Measurements from ENCODE around the gene FBXW2.
"Not testable (repeated sequence)": the region's sequence is repeated elsewhere in the genome, so short reads cannot be mapped to it uniquely, and the experiment has no call there.

Gene FBXW2, protein sequence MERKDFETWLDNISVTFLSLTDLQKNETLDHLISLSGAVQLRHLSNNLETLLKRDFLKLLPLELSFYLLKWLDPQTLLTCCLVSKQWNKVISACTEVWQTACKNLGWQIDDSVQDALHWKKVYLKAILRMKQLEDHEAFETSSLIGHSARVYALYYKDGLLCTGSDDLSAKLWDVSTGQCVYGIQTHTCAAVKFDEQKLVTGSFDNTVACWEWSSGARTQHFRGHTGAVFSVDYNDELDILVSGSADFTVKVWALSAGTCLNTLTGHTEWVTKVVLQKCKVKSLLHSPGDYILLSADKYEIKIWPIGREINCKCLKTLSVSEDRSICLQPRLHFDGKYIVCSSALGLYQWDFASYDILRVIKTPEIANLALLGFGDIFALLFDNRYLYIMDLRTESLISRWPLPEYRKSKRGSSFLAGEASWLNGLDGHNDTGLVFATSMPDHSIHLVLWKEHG

DNA sequence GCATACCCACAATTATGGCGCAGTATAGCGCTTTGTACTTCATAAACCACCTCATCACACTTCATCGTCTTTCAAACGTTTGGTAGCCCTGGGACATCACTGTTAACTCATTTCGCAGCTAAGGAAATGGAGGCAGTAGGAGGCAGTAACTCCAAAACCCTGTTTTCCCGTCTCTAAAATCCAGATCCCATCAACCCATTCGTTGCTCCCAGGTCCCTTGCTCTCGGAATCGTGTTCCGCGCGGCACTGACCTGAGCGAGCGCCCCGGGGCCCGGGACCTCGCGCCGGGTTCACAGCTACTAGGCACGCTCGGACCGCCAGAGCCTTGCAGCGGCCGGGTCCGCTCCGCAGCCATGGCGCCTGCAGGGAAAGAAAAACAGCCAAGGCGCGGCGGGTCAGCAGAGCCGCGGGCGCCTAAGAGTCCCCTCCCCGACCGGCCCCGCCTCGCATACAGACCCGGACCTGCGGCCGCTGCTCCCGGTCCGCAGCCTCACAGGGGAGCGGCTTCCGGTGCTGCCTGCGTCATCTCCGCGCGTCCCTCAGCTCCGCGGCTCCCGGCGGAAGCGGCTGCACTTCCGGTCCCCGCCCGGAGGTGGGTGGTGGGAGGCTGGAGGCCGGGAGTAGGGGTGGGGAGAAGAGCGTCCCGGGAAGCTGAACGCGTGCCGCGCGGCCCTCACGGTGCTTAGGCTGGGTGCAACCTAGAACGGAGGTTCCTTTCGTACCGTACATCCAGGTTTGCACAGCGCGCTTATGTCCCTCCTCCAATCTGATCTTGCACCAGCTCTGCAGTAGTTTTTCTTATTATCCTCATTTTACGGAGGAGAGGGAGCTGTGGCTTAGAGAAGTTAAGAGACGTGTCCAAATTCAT, at the start of gene FBXW2:
Gene FBXW2, minus strand, starts transcription at position 519 of the 868 bp plus-strand sequence. CDS start 5,158 bp downstream, outside the sequence.
- peak; percentile 68 to 87 for DNase-seq (ENCODE audit: low read depth in 2 of 2)

DNA sequence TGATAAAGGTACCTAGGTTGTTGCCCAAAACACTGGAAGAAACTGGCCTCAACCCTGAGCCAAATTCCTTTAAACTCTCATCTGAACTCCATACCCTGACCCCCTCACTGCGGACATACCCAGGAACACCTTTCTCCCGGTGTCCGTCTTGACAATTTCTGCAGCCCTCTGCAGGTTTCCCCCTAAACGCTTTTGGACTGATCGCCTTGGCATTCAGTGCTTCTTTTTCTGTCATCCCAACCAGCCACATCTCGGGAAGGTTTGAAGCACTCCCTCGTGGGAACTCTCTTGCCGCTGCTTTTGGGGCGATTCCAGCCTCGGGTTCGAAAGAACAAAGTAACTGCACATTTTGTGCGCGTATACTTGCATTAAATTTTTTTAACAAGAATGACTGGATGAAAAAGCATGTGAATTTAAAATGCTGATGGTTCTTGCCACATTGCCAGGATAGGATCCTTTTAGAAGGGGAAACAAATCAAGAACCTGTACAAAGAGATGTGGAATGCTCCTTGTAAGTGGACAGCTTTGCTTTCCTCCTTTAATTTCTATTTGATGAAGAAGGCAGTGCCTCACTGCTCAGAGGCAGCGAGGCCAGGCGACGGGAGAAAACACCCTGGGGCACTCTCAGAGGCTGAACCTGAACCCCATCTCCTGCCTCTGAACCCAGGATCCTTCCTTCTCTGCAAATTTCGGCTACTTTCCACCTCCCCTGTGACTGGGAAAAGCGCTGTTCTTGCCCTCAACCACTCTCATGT, 48.9 kb upstream of the FBXW2 start:
- DNase-seq (ENCODE audit: low read depth in 2 of 2): no peak

DNA sequence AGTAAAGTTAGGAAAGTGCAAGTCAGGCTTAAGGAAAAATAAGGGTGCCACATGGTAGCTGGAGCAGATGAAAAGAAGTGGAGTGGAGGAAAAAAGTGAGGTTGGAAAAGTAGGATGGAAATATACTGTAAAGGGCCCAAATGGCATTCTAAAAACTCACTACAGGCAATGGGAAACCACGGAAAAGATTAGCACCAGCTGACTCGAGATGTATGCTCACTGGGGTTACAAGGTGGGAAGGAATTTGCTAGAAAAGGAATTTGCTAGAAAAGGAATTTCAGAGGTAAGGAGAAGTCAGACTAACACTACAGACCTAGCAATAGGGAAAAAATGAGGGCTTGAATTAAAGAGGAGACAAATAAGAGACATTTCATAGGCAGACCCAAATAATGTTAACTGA, 45.9 kb upstream of the FBXW2 start:
- no peak for DNase-seq (ENCODE audit: low read depth in 2 of 2)

DNA sequence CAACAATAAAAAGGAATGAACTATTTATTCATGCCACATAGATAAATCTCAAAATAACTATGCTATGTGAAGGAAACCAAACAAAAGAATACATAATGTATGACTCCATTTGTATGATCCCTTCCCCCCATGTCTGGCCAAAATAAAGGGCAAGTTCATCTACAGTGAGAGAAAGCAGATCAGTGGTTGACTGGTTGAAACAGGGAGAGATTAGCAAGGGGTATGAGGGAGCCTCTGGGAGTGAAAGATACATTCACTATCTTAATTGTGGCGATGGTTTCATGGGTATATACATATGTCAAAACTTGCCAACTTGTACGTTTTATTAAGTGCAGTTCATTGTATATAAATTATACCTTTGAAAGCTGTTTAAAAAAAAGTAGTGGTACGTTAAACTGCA, 44.7 kb upstream of the FBXW2 start:
- DNase-seq (ENCODE audit: low read depth in 2 of 2): no peak

DNA sequence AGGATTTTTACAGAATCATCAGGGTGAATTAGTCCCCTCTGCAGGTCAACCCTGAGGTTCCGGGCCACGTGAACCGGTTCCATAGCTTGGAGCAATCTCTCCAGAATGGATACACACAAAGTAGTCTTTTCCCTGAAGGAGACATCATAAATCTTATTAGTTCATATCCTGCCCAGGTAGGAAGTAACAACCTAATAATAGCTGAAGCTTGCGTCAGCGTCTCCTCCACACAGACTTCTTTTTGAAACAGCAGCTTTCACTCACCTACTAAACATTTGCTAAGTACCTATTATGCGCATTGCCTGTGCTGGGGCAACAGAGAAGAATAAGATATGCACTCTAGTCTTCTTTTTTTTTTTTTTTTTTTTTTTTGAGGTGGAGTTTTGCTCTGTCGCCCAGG, 40.1 kb upstream of the FBXW2 start:
- DNase-seq (ENCODE audit: low read depth in 2 of 2): no peak

DNA sequence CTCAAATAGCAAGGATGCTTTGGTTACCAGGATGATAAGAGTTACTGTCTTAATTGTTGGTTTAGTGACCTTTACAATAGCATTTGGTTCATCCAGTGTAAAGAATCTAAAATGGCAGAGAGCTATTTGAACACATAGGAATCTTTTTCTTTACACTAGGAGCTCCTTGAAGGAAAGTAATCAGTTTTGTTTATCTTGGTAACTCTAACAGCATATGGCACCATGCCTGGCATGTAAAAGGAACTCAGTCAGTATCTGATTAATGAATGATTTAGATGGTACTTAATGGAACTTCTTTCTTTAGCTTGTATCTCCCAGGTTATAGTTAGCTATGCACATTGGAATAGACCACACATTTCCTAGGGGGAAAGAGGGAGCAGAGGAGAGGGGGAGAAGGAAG, 39.6 kb upstream of the FBXW2 start:
- DNase-seq (ENCODE audit: low read depth in 2 of 2): no peak

DNA sequence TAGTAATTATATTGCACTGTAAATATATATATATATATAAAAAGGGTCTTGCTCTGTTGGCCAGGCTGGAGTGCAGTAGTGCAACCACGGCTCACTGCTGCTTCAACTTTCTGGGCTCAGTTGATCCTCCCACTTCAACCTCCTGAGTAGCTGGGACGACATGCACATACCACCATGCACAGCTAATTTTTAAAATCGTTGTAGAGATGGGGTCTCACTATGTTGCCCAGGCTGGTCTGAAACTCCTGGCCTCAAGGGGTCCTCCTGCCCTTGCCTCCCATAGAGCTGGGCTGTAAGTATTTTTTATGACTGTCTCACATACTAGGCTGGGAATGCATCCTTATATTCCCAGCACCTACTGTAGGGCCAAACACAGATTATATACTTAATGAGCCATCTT, 37.6 kb upstream of the FBXW2 start:
- DNase-seq (ENCODE audit: low read depth in 2 of 2): no peak

DNA sequence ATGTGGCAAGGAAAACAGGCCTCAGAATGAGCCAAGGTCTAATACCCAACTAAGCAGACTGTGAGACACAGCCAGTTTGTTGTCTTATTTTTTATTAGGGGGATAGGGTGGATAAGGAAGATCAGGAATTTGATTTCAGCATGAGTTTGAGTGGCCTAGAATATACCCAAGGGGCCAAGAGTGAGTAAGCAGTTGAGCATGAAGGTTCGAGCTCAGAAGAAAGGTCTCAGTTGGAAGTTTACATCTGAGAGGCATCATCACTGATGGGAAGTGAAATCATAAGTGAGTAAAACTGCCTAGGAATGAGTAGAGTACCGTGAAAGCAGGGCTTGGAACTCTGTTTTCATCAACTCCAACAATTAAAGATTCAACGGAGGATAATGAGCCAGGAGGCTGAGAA, 36.9 kb upstream of the FBXW2 start:
- DNase-seq (ENCODE audit: low read depth in 2 of 2): no peak

DNA sequence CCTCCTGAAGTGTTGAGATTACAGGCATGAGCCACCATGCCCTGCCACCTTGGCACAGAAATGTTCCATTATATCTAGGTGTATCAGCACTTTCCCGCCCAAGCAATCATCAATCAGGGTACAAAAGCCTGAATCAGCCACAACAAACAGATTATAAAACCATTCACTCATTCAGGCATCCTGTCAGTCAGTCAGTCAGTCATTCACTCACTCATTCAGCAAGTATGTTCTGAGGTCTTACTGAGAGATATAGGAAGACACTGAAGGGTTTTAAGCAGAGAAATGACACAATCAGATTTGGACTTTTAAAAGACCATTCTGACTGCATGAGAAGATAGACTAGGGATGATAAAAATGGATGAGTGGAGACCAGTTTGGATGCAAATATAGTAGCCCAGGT, 36.4 kb upstream of the FBXW2 start:
- no peak for DNase-seq (ENCODE audit: low read depth in 2 of 2)

DNA sequence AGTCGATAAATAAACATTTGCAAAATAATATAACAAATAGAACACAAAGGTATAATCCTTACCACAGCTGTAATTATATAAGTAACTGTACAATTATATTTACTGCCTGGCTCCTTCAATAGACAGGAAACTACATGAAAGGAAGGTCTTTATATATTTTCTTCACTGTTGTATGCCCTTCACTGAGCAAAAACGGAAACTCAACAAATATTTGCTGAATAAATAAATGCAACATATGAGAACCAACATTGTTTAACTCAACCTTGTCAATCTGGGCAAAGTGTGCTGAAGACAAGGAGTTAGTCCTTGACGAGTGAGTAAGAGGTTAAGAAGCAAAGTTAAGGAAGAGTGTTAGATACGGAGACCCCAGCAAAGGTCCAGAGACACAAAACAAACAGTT, 26.9 kb upstream of the FBXW2 start:
- DNase-seq (ENCODE audit: low read depth in 2 of 2): no peak

DNA sequence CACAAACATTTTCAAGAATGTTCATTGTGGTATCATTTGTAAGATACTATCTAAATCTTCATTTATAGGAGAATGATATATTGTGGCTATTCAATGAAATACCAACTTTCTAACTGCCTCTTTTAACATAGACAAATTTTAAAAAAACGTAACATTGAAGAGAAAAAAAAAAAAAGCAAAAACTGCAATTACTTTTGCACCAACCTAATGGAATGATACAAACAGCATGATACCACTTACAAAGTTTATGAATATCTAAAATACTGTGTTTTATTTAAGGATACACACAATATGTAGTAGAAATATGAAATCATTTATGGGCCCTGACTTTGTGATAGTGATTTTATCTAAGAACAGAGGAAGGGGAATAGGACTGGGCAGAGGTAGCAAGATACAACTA, 25.4 kb upstream of the FBXW2 start:
- DNase-seq (ENCODE audit: low read depth in 2 of 2): no peak

DNA sequence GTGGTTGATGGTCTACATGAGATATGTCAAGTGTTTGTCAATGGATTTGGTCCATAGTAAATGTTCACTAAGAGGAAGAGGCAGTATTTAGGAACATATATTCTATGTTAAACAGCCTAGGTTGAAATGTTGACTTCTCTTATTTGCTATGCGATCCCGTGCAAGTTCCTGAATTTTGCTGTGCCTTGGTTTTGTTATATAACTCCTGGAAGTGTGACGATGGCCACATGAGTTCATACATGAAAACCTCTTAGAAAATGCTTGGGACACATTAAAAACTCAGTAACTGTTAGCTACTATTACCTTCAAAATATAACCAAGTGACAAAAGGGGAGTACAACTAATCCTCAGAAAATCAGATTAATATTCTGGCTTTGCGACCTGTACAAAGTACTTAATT, 21.9 kb upstream of the FBXW2 start:
- no peak for DNase-seq (ENCODE audit: low read depth in 2 of 2)

DNA sequence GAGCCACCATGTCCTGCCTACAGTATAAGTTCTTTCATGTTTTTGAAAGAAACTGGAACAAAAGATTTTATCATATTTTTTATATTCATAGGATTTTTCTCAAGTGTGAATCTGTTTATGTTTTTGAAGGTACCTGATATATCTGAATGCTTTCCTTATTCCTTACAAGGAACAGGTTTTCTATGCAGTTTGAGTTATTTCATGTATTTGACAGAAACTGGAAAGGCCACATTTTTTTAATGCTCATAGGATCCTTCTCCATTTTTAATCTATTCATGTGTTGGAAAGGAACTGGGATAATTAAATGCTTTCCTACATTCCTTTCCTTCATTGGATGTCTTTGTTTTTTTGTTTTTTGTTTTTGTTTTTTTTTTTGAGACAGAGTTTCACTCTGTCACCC, 15.7 kb upstream of the FBXW2 start:
- no peak for DNase-seq (ENCODE audit: low read depth in 2 of 2)

DNA sequence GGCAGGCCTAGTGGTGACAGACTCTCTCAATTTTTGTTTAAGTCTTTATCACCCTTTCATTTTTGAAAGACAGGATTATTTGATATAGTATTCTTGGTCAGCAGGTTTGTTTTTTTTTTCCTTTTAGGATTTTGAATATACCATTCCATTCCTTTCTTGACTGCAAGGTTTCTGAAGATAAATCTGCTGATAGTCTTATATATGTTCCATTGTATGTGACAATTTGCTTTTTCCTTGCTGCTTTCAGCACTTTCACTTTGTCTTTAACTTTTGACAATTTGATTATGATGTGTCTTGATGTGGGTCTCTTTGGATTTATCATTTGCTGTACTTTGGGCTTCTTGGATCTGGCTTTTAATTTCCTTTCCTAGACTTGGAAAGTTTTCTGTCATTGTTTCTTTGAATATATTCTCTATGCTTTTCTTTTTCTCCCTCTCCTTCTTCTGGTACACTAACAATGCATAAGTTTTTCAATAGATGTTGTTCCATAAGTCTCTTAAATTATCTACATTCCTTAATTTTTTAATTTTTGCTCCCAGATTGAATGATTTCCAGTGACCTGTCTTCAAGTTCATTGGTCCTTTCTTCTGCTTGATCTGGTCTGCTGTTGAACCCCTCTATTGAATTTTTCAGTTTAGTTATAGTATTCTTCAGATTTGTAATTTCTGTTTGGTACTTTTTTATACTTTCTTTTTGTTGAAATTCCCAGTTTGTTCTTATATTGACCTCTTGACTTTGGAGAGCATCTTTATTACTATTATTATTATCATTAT, 14.6 kb upstream of the FBXW2 start:
- no peak for DNase-seq (ENCODE audit: low read depth in 2 of 2)

DNA sequence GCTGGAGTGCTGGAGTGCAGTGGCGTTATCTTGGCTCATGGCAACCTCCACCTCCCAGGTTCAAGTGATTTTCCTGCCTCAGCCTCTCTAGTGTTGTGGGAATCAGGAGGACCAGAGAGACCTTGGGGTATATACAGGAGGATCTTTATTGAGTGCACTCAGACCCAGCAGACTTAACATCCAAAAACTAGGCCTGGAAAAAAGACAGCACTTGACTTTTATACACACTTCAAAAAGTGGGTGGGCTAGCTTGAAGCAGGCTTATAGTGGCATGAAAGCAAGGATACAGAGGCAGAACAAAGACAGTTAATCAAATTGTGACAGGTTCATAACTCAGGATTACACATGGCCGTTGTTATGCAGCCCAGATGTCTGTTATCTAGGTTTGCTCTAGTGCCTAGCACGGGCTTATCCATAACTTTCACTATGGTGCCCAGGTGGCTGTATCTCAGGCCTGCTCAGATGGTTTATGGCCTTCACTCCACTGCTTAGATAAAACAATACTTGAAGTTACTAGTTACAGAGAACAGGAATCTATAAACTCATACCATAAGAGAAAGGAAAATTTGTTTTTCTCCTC, 11.7 kb upstream of the FBXW2 start:
- not testable (repeated sequence) for DNase-seq (ENCODE audit: low read depth in 2 of 2)

DNA sequence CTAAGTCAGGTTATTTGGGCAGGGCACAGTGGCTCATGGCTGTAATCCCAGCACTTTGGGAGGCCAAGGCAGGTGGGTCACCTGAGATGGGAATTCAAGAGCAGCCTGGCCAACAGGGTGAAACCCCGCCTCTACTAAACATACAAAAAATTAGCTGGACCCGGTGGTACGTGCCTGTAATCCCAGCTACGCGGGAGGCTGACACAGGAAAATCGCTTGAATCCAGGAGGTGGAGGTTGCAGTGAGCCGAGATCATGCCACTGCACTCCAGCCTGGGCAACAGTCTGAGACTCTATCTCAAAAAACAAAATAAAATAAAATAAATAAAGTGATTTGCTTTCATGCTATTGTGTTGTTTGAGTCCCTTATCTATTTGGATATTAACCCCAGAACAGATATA, 8.2 kb upstream of the FBXW2 start:
- DNase-seq (ENCODE audit: low read depth in 2 of 2): no peak

DNA sequence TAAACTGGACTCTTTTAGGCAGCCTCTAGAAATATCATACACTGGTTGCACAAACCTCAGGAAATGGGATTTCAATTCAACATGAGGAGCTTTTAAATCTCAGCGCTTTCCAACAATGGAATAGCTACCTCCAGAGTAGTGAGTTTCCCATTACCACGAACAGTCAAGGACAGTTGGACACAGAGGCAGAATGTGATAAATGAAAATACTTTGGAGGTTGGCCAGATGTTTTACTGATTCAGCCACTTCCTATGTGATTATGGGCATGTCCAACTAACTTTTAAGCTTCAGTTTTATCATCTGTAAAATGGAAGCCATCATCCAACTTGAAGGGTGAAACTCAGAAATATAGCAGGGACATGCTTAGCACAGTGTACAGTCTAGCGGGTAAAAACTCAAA, 2.1 kb downstream of the FBXW2 start:
- no peak for DNase-seq (ENCODE audit: low read depth in 2 of 2)

DNA sequence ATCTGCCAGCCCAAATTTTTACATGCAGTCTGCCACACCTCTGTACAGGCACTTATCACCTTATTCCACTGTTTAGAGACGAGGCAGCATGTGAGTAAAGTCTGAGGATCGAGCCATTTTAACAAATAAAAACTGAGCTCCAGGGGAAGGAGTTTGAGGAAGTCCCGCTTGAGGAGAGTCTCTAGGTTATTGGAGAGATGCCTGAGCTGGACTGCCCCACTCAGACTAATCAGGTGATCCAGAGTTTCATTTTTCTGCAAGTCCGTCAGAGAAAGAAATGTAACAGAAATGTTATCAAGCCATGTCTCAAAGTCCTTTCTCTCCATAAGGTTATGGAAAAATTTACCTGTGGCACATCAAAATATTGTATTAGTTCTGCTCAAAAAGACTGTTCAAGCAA, 5.3 kb downstream of the FBXW2 start:
- DNase-seq (ENCODE audit: low read depth in 2 of 2): no peak

DNA sequence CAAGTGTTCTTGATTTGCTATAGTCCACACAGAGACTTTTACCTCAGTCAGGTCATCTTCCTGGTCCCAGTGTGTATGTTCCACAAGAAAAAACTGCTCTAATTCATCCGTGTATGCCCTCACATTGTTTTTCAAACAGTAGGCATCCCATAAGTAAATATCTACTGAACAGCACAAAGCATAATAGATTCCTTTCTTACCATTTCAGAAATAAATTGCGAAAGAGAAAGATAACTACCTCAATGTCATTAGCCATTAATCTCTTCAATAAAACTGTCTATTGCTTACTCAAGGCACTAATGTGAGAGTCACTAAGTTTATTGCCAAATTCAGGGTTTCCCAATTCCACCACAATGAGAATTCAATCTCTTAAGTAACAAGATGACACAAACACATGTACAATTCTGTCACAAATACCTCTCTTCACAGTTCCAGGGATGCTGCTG, 9.6 kb downstream of the FBXW2 start:
- DNase-seq (ENCODE audit: low read depth in 2 of 2): no peak

DNA sequence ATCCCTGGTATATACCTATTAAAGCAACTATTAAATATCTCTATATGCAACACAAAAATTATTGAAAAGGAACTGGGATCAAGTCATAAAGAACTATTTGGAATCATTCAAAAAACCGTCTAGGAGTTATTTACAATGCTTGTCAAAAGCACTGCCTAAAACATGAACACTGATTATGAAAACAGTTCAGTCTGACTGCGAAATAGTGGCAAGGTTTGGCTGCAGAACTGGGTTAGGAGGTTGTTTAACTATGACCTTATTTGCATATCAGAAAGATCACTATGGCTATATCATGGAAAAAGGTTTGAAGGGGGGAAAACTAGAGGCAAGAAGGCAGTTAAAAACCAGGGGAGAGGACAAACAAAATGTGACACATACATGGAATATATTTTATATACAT, 12.0 kb downstream of the FBXW2 start:
- DNase-seq (ENCODE audit: low read depth in 2 of 2): no peak

DNA sequence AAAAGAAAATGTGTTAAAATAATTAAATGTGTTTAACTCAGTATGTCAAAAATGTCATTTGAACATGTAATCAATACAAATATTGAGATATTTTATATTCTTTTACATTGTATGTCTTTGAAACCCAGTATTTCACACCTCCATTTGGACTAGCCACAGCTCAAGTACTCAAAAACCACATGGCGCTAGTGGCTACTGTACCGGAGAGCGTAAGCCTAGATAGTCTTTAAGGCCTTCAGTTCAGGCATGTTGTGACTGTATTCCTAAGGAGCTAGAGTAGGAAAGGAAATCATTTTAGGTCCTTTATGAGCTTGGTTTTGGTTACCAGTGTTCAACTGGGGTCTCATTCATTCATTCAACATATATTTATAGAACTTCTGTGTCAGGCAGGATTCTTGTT, 12.8 kb downstream of the FBXW2 start:
- DNase-seq (ENCODE audit: low read depth in 2 of 2): no peak
